H1 (cell line): ENCODE results near the gene LY6G6F. TPM values are rescaled to one million over a fixed set of nuclear protein-coding genes. Genes with fewer than 3 reads are reported as not detected.

Source experiments
- CTCF ChIA-PET: fragments of 300-600 bp; sonication (Branson Sonifier 250); formaldehyde crosslinking; loops from one replicate; lab custom pipeline; 2021; ENCODE audit not compliant: partially characterized antibody; lab: Charles Lee
- POLR2A ChIA-PET: fragments of 300-600 bp; sonication (Branson Sonifier 250); formaldehyde crosslinking; loops from one replicate; lab custom pipeline; 2021; ENCODE audit warnings: inconsistent platforms; ENCODE audit not compliant: partially characterized antibody; lab: Charles Lee
- DNase-seq, 2 experiments: peaks; one replicate each; pipeline versions ENCODE4 v3.0.0 to v3.0.0-alpha.2; 2010 to 2022; ENCODE audit warnings: low spot score in 2 of 2, low read depth in 1 of 2, mixed read lengths in 1 of 2
- FAIRE-seq: peaks from 2 replicates; lab custom pipeline; 2011; peaks lifted over from hg19 to GRCh38; lab: Jason Lieb, UNC
- H2AFZ ChIP-seq: 2 replicates; pipeline ENCODE4 v1.8.1; 2012; ENCODE audit warnings: low read length, inconsistent platforms
- H2AK5ac ChIP-seq: 2 replicates; pipeline ENCODE4 v1.6.1; 2013; ENCODE audit warnings: low read depth, low read length
- H2BK120ac ChIP-seq: replicated peaks from 2 replicates; pipeline ENCODE3; 2013; ENCODE audit warnings: low read depth, low read length, inconsistent platforms
- H2BK12ac ChIP-seq: 2 replicates; pipeline ENCODE4 v1.6.1; 2013; ENCODE audit warnings: low read depth, low read length
- H2BK15ac ChIP-seq: 2 replicates; pipeline ENCODE4 v1.6.1; 2013; ENCODE audit warnings: low read length
- H2BK20ac ChIP-seq: 2 replicates; pipeline ENCODE4 v1.6.1; 2013; ENCODE audit warnings: low read length
- H2BK5ac ChIP-seq: 2 replicates; pipeline ENCODE4 v1.6.1; 2013; ENCODE audit warnings: low read depth, low read length
- H3K14ac ChIP-seq: 2 replicates; pipeline ENCODE4 v1.6.1; 2013; ENCODE audit warnings: inconsistent platforms; ENCODE audit not compliant: insufficient read length
- H3K18ac ChIP-seq: 2 replicates; pipeline ENCODE4 v1.6.1; 2013; ENCODE audit warnings: low read length; ENCODE audit errors: extremely low read depth
- H3K23ac ChIP-seq: 2 replicates; pipeline ENCODE4 v1.6.1; 2013; ENCODE audit warnings: inconsistent platforms; ENCODE audit not compliant: insufficient read length
- H3K23me2 ChIP-seq: 2 replicates; pipeline ENCODE4 v1.6.1; 2013; ENCODE audit warnings: low read depth, low read length
- H3K27ac ChIP-seq: 2 replicates; pipeline ENCODE4 v1.6.1; 2011; ENCODE audit warnings: low read depth, low read length, inconsistent platforms
- H3K27me3 ChIP-seq, 4 experiments: replicated peaks in 1 of 4; 1 replicate in 1 of 4; 2 replicates in 3 of 4; pipeline versions ENCODE4 v1.6.1 to v1.8.1; 2011 to 2013; ENCODE audit warnings: low read length in 3 of 4, mild to moderate bottlenecking in 3 of 4, inconsistent platforms in 2 of 4, mixed read lengths in 2 of 4, moderate library complexity in 1 of 4; ENCODE audit not compliant: control insufficient read depth in 3 of 4, insufficient read depth in 3 of 4; ENCODE audit errors: extremely low read depth in 1 of 4
- H3K36me3 ChIP-seq, 4 experiments: 2 replicates each; pipeline versions ENCODE4 v1.6.1 to v1.8.1; 2011 to 2013; ENCODE audit warnings: mild to moderate bottlenecking in 4 of 4, low read length in 3 of 4, moderate library complexity in 2 of 4, control low read depth in 1 of 4, inconsistent platforms in 1 of 4; ENCODE audit not compliant: insufficient read depth in 4 of 4, control insufficient read depth in 2 of 4
- H3K4ac ChIP-seq: replicated peaks from 2 replicates; pipeline ENCODE3; 2013; ENCODE audit warnings: low read length, low read depth, mixed read lengths, inconsistent platforms; ENCODE audit not compliant: insufficient read length
- H3K4me1 ChIP-seq, 4 experiments: replicated peaks in 1 of 4; 1 replicate in 1 of 4; 2 replicates in 3 of 4; pipeline versions ENCODE4 v1.6.1 to v1.8.1; 2011 to 2013; ENCODE audit warnings: low read length in 3 of 4, inconsistent platforms in 2 of 4, mixed read lengths in 1 of 4; ENCODE audit not compliant: insufficient read depth in 4 of 4, control insufficient read depth in 3 of 4
- H3K4me2 ChIP-seq, 2 experiments: 2 replicates each; pipeline versions ENCODE4 v1.6.1 to v1.8.1; 2011 to 2013; ENCODE audit warnings: low read depth in 2 of 2, low read length in 2 of 2, control low read depth in 1 of 2, inconsistent platforms in 1 of 2, mild to moderate bottlenecking in 1 of 2; ENCODE audit not compliant: insufficient read depth in 1 of 2
- H3K4me3 ChIP-seq, 4 experiments: fragments of 200-600, 300-600 bp in 1 of 4; sonication (generic), shearing (Covaris generic), sonication (Bioruptor Twin) in 1 of 4; 2 replicates each; pipeline versions ENCODE4 v1.5.1 to v1.8.1; 2011 to 2016; ENCODE audit warnings: low read length in 4 of 4, low read depth in 3 of 4, control low read depth in 2 of 4, inconsistent platforms in 2 of 4, mild to moderate bottlenecking in 2 of 4, mixed read lengths in 1 of 4, moderate library complexity in 1 of 4; ENCODE audit not compliant: insufficient read depth in 2 of 4; ENCODE audit errors: extremely low read depth in 1 of 4
- H3K56ac ChIP-seq: replicated peaks from 2 replicates; pipeline ENCODE3; 2013; ENCODE audit warnings: low read depth, mild to moderate bottlenecking, mixed read lengths, low read length, inconsistent platforms; ENCODE audit not compliant: insufficient read length
- H3K79me1 ChIP-seq: 2 replicates; pipeline ENCODE4 v1.6.1; 2013; ENCODE audit warnings: low read depth, low read length, control low read depth
- H3K79me2 ChIP-seq, 2 experiments: 2 replicates each; pipeline versions ENCODE4 v1.6.1 to v1.8.1; 2012 to 2013; ENCODE audit warnings: low read length in 2 of 2, mild to moderate bottlenecking in 2 of 2, inconsistent platforms in 1 of 2; ENCODE audit not compliant: insufficient read depth in 2 of 2, control insufficient read depth in 1 of 2
- H3K9ac ChIP-seq, 4 experiments: replicated peaks in 1 of 4; 1 replicate in 1 of 4; 2 replicates in 3 of 4; pipeline versions ENCODE4 v1.6.1 to v1.8.1; 2011 to 2013; ENCODE audit warnings: low read depth in 3 of 4, low read length in 3 of 4, control low read depth in 2 of 4, mild to moderate bottlenecking in 2 of 4, moderate library complexity in 2 of 4, inconsistent platforms in 1 of 4; ENCODE audit errors: extremely low read depth in 1 of 4
- H3K9me3 ChIP-seq, 2 experiments: 2 replicates each; pipeline versions ENCODE4 v1.6.1 to v1.8.1; 2012 to 2013; ENCODE audit warnings: mild to moderate bottlenecking in 2 of 2, moderate library complexity in 2 of 2, control low read depth in 1 of 2, inconsistent platforms in 1 of 2, low read depth in 1 of 2, low read length in 1 of 2, mixed read lengths in 1 of 2; ENCODE audit not compliant: insufficient read depth in 2 of 2
- H4K20me1 ChIP-seq, 2 experiments: replicated peaks in 1 of 2; 2 replicates each; pipeline versions ENCODE3 to v1.8.1; 2011 to 2013; ENCODE audit warnings: inconsistent platforms in 2 of 2, low read length in 2 of 2, mild to moderate bottlenecking in 1 of 2; ENCODE audit not compliant: insufficient read depth in 2 of 2, control insufficient read depth in 1 of 2
- H4K5ac ChIP-seq: 2 replicates; pipeline ENCODE4 v1.6.1; 2013; ENCODE audit warnings: low read length, low read depth, mixed read lengths, inconsistent platforms; ENCODE audit not compliant: insufficient read length
- H4K8ac ChIP-seq: 2 replicates; pipeline ENCODE4 v1.8.0; 2013; ENCODE audit warnings: mild to moderate bottlenecking, moderate library complexity, low read length, inconsistent platforms; ENCODE audit not compliant: insufficient read depth; ENCODE audit errors: extremely low read depth
- H4K91ac ChIP-seq: replicated peaks from 2 replicates; pipeline ENCODE3; 2013; ENCODE audit warnings: low read length, mixed read lengths, inconsistent platforms; ENCODE audit not compliant: insufficient read length
- GABPA ChIP-seq: IDR thresholded peaks from 2 replicates; pipeline ENCODE4 v1.6.1; 2011; ENCODE audit warnings: mild to moderate bottlenecking, low read length, moderate library complexity, borderline replicate concordance; ENCODE audit not compliant: insufficient read depth
- JUN ChIP-seq: IDR thresholded peaks from 2 replicates; pipeline ENCODE4 v1.6.1; 2011; ENCODE audit warnings: low read depth, mild to moderate bottlenecking, improper control_type of control experiment, low read length
- NRF1 ChIP-seq: IDR thresholded peaks from 2 replicates; pipeline ENCODE4 v1.6.1; 2011; ENCODE audit warnings: mild to moderate bottlenecking, low read depth, low read length, improper control_type of control experiment
- SIRT6 ChIP-seq: IDR thresholded peaks from one replicate; pipeline ENCODE4 v1.7.1; 2012; ENCODE audit warnings: low read length, inconsistent platforms
- ZNF274 ChIP-seq: IDR thresholded peaks from 2 replicates; pipeline ENCODE4 v1.7.0; 2012; ENCODE audit warnings: low read length, borderline replicate concordance; ENCODE audit errors: extremely low read depth
- WGBS, 2 experiments: shearing (Covaris generic) in 1 of 2; methylation state at CpG; one replicate each; pipeline versions ENCODE4 v1.1.6 to v1.1.7; 2013 to 2015; ENCODE audit warnings: low lambda C conversion rate in 2 of 2, mixed read lengths in 2 of 2, inconsistent platforms in 1 of 2, low coverage in 1 of 2, missing lambda C conversion rate in 1 of 2; ENCODE audit not compliant: insufficient replicate concordance in 2 of 2, insufficient coverage in 1 of 2, insufficient read length in 1 of 2; ENCODE audit errors: extremely low coverage in 1 of 2, missing lambda C conversion rate in 1 of 2; 5-methylcytosine and 5-hydroxymethylcytosine counted together
- polyA plus RNA-seq, 7 experiments: library from polyadenylated mRNA; depleted of rRNA in 3 of 7; stranded (reverse) in 5 of 7; unstranded in 2 of 7; fragments of >200 nt in 5 of 7; fragments of 200-250 nt in 2 of 7; gene quantifications; 1 replicate in 5 of 7; 2 replicates in 1 of 7; 4 replicates in 1 of 7; pipeline versions ENCODE4 v1.2.1 to v1.2.3, GENCODE V29; 2011 to 2013; ENCODE audit warnings: missing spikeins in 2 of 7, mixed read lengths in 2 of 7
- total RNA-seq: library from RNA; stranded (reverse); fragmentation: NEBNext Ultra II Directional; extraction: Animal tissue kit (Norgen Biotek cat#: 25700); gene quantifications from 2 replicates; pipeline ENCODE4 v1.2.1, GENCODE V29; 2021
- TF ChIP-seq, protein P1 (sequence below): IDR thresholded peaks from 2 replicates; pipeline ENCODE4 v1.6.1; 2012; ENCODE audit warnings: low read length, inconsistent platforms

LY6G6F gene
- total and polyA plus RNA-seq, 2 of the 8 experiments (the other 6 are each of a cell fraction or from before 2014, with no cell fraction given): not detected

- 86% methylated on average over 23 of the region's 41 CpGs; no CpG with 5 or more reads in 1 of the 2 experiments for WGBS, 2 experiments
- Histone ChIP-seq H3K56ac (no peak overlapping the region), H2AFZ (no peak overlapping the region), H3K27ac (no peak overlapping the region), H4K5ac (no peak overlapping the region), H3K4me3 (peak overlapping the region in 3 of 4 experiments; percentile 77 to 91 (median 89); a peak in 2 of 8 replicates), H3K79me2 (no peaks in the 10 kb centered on the region), H3K27me3 (no peaks in the 10 kb centered on the region), H2BK12ac (no peak overlapping the region), H2BK20ac (no peak overlapping the region), H4K91ac (no peak overlapping the region), H3K14ac (no peak overlapping the region), H2BK5ac (no peak overlapping the region), H3K23ac (no peak overlapping the region), H3K4me2 (peak overlapping the region; percentile 31 to 90; a peak in 2 of 4 replicates), H3K4ac (no peak overlapping the region), H4K8ac (no peak overlapping the region), H3K18ac (no peak overlapping the region), H3K4me1 (peaks cover 2 to 13% (median 7%) of the 10 kb centered on the region in 4 experiments), H3K23me2 (peaks cover 2% of the 10 kb centered on the region; the same call in 1 of the 2 replicates), H2BK120ac (no peak overlapping the region), H3K9me3 (no peaks in the 10 kb centered on the region), H2BK15ac (peak overlapping the region; percentile 61; the same call in 1 of the 2 replicates), H4K20me1 (peaks cover 0 to 1% of the 10 kb centered on the region in 2 experiments), H2AK5ac (no peak overlapping the region), H3K9ac (no peak overlapping the region), H3K36me3 (peaks cover 3 to 28% (median 23%) of the 10 kb centered on the region in 4 experiments; a peak in 7 of 8 replicates), H3K79me1 (0 out of 2 replicates have a peak, but pooled peaks cover 3% of the 10 kb centered on the region)
- DNase-seq: no peak
- ChIA-PET POLR2A (interaction anchor here (0.6 to 7.2 kb wide), 6 partner anchors 10 to 99 kb away, joined by 3 to 73 read pairs (median 3); partner anchors contain the start of genes CLIC1, HSPA1B and MSH5), CTCF (interaction anchor here (0.5 to 8.9 kb wide), 15 partner anchors 10 to 102 kb away, joined by 3 to 89 read pairs (median 4); partner anchors contain the start of genes ABHD16A, LY6G6D and MSH5)
- no peak for FAIRE-seq
- no peak for TF ChIP-seq GABPA
- TF ChIP-seq NRF1: no peak
- TF ChIP-seq, protein P1, sequence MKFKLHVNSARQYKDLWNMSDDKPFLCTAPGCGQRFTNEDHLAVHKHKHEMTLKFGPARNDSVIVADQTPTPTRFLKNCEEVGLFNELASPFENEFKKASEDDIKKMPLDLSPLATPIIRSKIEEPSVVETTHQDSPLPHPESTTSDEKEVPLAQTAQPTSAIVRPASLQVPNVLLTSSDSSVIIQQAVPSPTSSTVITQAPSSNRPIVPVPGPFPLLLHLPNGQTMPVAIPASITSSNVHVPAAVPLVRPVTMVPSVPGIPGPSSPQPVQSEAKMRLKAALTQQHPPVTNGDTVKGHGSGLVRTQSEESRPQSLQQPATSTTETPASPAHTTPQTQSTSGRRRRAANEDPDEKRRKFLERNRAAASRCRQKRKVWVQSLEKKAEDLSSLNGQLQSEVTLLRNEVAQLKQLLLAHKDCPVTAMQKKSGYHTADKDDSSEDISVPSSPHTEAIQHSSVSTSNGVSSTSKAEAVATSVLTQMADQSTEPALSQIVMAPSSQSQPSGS: no peak
- no peak for TF ChIP-seq ZNF274
- no peak for TF ChIP-seq SIRT6
- no peak for TF ChIP-seq JUN
These were observed 21.3 kb downstream of the LY6G6F start for GRCh38 chr6:31727717-31728671.
